Measurements from ENCODE around the gene DAZAP2.

Gene DAZAP2

GRCh38 chr12:51238510-51239334, at the start of gene DAZAP2 (continued):
- TF ChIP-seq ZNF76 (tag by site-specific recombination; IDR thresholded peaks at IDR 0.05; ENCODE audit: borderline replicate concordance, low read depth) = peak; percentile 68; the same call in 1 of the 2 replicates
- peak; percentile 94 for TF ChIP-seq PBX3 (CRISPR knock-in tag; IDR thresholded peaks at IDR 0.05)
- peak; percentile 92 for TF ChIP-seq GLIS1 (tag by site-specific recombination; IDR thresholded peaks at IDR 0.05)
- TF ChIP-seq, protein P1, sequence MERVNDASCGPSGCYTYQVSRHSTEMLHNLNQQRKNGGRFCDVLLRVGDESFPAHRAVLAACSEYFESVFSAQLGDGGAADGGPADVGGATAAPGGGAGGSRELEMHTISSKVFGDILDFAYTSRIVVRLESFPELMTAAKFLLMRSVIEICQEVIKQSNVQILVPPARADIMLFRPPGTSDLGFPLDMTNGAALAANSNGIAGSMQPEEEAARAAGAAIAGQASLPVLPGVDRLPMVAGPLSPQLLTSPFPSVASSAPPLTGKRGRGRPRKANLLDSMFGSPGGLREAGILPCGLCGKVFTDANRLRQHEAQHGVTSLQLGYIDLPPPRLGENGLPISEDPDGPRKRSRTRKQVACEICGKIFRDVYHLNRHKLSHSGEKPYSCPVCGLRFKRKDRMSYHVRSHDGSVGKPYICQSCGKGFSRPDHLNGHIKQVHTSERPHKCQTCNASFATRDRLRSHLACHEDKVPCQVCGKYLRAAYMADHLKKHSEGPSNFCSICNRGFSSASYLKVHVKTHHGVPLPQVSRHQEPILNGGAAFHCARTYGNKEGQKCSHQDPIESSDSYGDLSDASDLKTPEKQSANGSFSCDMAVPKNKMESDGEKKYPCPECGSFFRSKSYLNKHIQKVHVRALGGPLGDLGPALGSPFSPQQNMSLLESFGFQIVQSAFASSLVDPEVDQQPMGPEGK (tag by site-specific recombination; IDR thresholded peaks at IDR 0.05) = peak; percentile 85
- TF ChIP-seq, protein P2, sequence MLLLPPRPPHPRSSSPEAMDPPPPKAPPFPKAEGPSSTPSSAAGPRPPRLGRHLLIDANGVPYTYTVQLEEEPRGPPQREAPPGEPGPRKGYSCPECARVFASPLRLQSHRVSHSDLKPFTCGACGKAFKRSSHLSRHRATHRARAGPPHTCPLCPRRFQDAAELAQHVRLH (tag by site-specific recombination; IDR thresholded peaks at IDR 0.05) = peak; percentile 19; the same call in 1 of the 2 replicates
- TF ChIP-seq, protein P3, sequence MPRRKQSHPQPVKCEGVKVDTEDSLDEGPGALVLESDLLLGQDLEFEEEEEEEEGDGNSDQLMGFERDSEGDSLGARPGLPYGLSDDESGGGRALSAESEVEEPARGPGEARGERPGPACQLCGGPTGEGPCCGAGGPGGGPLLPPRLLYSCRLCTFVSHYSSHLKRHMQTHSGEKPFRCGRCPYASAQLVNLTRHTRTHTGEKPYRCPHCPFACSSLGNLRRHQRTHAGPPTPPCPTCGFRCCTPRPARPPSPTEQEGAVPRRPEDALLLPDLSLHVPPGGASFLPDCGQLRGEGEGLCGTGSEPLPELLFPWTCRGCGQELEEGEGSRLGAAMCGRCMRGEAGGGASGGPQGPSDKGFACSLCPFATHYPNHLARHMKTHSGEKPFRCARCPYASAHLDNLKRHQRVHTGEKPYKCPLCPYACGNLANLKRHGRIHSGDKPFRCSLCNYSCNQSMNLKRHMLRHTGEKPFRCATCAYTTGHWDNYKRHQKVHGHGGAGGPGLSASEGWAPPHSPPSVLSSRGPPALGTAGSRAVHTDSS (tag by site-specific recombination; IDR thresholded peaks at IDR 0.05) = no peak
- TF ChIP-seq ZNF433 (tag by site-specific recombination; IDR thresholded peaks at IDR 0.05; ENCODE audit: low read depth) = no peak
- TF ChIP-seq KLF8 (tag by site-specific recombination; IDR thresholded peaks at IDR 0.05) = peak; percentile 77
- TF ChIP-seq ZNF223 (tag by site-specific recombination; IDR thresholded peaks at IDR 0.05) = no peak
- peak; percentile 32; the same call in 1 of the 2 replicates for TF ChIP-seq ZBTB7A (tag by site-specific recombination; IDR thresholded peaks at IDR 0.05; ENCODE audit: low read depth)
- TF ChIP-seq ZNF660 (tag by site-specific recombination; IDR thresholded peaks at IDR 0.05) = peak; percentile 55; the same call in 1 of the 2 replicates
- TF ChIP-seq ZNF423 (tag by site-specific recombination; IDR thresholded peaks at IDR 0.05) = 0 out of 2 replicates have a peak, but pooled peaks have one; percentile 14
- no peak for TF ChIP-seq ZNF518A (tag by site-specific recombination; conservative IDR thresholded peaks at IDR 0.05; ENCODE audit: low read depth)
- peak; percentile 77 for TF ChIP-seq ZBTB17 (tag by site-specific recombination; IDR thresholded peaks at IDR 0.05)
- peak; percentile 91 for TF ChIP-seq ZNF24 (tag by site-specific recombination; IDR thresholded peaks at IDR 0.05)
- peak; percentile 97 for TF ChIP-seq ZNF629 (tag by site-specific recombination; IDR thresholded peaks at IDR 0.05)
- TF ChIP-seq ZBTB48 (tag by site-specific recombination; IDR thresholded peaks at IDR 0.05) = no peak
- TF ChIP-seq ZNF692 (tag by site-specific recombination; IDR thresholded peaks at IDR 0.05) = peak; percentile 80
- 0 out of 2 replicates have a peak, but pooled peaks have one; percentile 9 for TF ChIP-seq ZBTB1 (tag by site-specific recombination; IDR thresholded peaks at IDR 0.05)
- peak; percentile 91 for TF ChIP-seq ZNF2 (tag by site-specific recombination; IDR thresholded peaks at IDR 0.05)
- TF ChIP-seq ZFHX2 (tag by site-specific recombination; conservative IDR thresholded peaks at IDR 0.05) = peak; percentile 55; the same call in 1 of the 2 replicates
- no peak for TF ChIP-seq ZNF10 (tag by site-specific recombination; IDR thresholded peaks at IDR 0.05)
- peak; percentile 68; the same call in 1 of the 2 replicates for TF ChIP-seq ZNF777 (tag by site-specific recombination; IDR thresholded peaks at IDR 0.05; ENCODE audit: borderline replicate concordance)
- peak; percentile 91 for TF ChIP-seq ZNF335 (tag by site-specific recombination; conservative IDR thresholded peaks at IDR 0.05)
- 0 out of 2 replicates have a peak, but pooled peaks have one; percentile 51 for TF ChIP-seq KLF7 (tag by site-specific recombination; IDR thresholded peaks at IDR 0.05; ENCODE audit: borderline replicate concordance)
- 0 out of 2 replicates have a peak, but pooled peaks have one; percentile 10 for TF ChIP-seq SCRT2 (tag by site-specific recombination; IDR thresholded peaks at IDR 0.05)
- TF ChIP-seq ZFP37 (tag by site-specific recombination; IDR thresholded peaks at IDR 0.05) = peak; percentile 98
- TF ChIP-seq ZNF843 (tag by site-specific recombination; IDR thresholded peaks at IDR 0.05) = peak; percentile 71

Data from HEK293 (cell line).